HepG2 (cell line): ENCODE data around the gene MAP6D1. TPM values are rescaled to one million over a fixed set of nuclear protein-coding genes. Genes with fewer than 3 reads are reported as not detected.

ENCODE experiments used
- LRRFIP1 ChIP-seq: sonication (generic); formaldehyde crosslinking; conservative IDR thresholded peaks from 2 replicates; pipeline ENCODE4 v1.4.0; 2020; ENCODE audit warnings: missing genetic modification reagents
- POLR2AphosphoS2 ChIP-seq: IDR thresholded peaks from 2 replicates; pipeline ENCODE4 v1.6.1; 2011; ENCODE audit warnings: low read depth, low read length, improper control_type of control experiment
- RERE ChIP-seq: IDR thresholded peaks from 2 replicates; pipeline ENCODE4 v1.6.1; 2016; ENCODE audit warnings: low read depth, missing genetic modification reagents, missing compliant biosample characterization
- SMAD9 ChIP-seq: sonication (generic); formaldehyde crosslinking; IDR thresholded peaks from 2 replicates; pipeline ENCODE4 v1.5.1; 2020; ENCODE audit warnings: mild to moderate bottlenecking, missing genetic modification reagents
- ZNF232 ChIP-seq: sonication (generic); formaldehyde crosslinking; IDR thresholded peaks from 2 replicates; pipeline ENCODE4 v1.4.0; 2020; ENCODE audit warnings: missing genetic modification reagents, borderline replicate concordance
- polyA plus RNA-seq, 8 experiments: library from polyadenylated mRNA; depleted of rRNA in 3 of 8; stranded (reverse) in 7 of 8; unstranded in 1 of 8; fragments of >200 nt; fragmentation: Illumina TruSeq in 4 of 8; extraction: Trizol in 4 of 8; gene quantifications; 2 replicates each; pipeline versions ENCODE4 v1.2.1 to v1.2.3, GENCODE V29; 2011 to 2016; ENCODE audit warnings: low read depth in 4 of 8, missing spikeins in 1 of 8, mixed read lengths in 1 of 8; ENCODE audit not compliant: insufficient read depth in 1 of 8
- total RNA-seq, 5 experiments: library from RNA; depleted of rRNA; stranded (reverse); fragments of >200 nt; fragmentation: Illumina TruSeq; extraction: Trizol; gene quantifications; 2 replicates each; pipeline ENCODE4 v1.2.3, GENCODE V29; 2016; ENCODE audit warnings: low read depth in 1 of 5

Gene MAP6D1
- total and polyA plus RNA-seq, 2 of the 13 experiments (the other 11 are each of a cell fraction or from before 2014, with no cell fraction given): 0.12 to 0.62 TPM

- TF ChIP-seq RERE (CRISPR knock-in tag) (no peak), POLR2AphosphoS2 (no peak), ZNF232 (CRISPR knock-in tag) (no peak), SMAD9 (CRISPR knock-in tag) (no peak), LRRFIP1 (CRISPR knock-in tag) (no peak)
These were observed 5.5 kb downstream of the MAP6D1 start (continued) for GRCh38 chr3:183819831-183820230.
